Thoracic aorta (tissue), 2 donors: ENCODE data around the gene DNAH17. TPM values are rescaled to one million over a fixed set of nuclear protein-coding genes. Genes with fewer than 3 reads are reported as not detected.

ENCODE experiments used
- ATAC-seq: fragments of 150-250 bp; one replicate; pipeline ENCODE4 v1.8.0; 2017; ENCODE audit warnings: low read depth; ENCODE audit not compliant: insufficient number of reproducible peaks, low FRiP score
- DNase-seq: peaks from one replicate; pipeline ENCODE4 v3.0.0-alpha.2; 2020; ENCODE audit warnings: low spot score
- H3K27ac ChIP-seq, 2 donors: fragments of 200-600 bp; sonication (generic); 1 replicate in 1 of 2; 2 replicates in 1 of 2; pipeline ENCODE4 v1.5.1; 2016; ENCODE audit warnings: mild to moderate bottlenecking in 2 of 2, moderate library complexity in 2 of 2
- H3K27me3 ChIP-seq: fragments of 200-600 bp; sonication (generic); replicated peaks from 2 replicates; pipeline ENCODE4 v1.6.0; 2016; ENCODE audit warnings: mild to moderate bottlenecking; ENCODE audit not compliant: insufficient read depth
- H3K36me3 ChIP-seq: fragments of 200-600 bp; sonication (generic); one replicate; pipeline ENCODE4 v1.5.1; 2016
- H3K4me1 ChIP-seq, 2 donors: fragments of 200-600 bp; sonication (generic); 1 replicate in 1 of 2; 2 replicates in 1 of 2; pipeline versions ENCODE4 v1.5.1 to v1.6.0; 2016; ENCODE audit warnings: low read depth in 2 of 2, mild to moderate bottlenecking in 1 of 2; ENCODE audit not compliant: control insufficient read depth in 1 of 2
- H3K4me3 ChIP-seq: fragments of 200-600 bp; sonication (generic); 2 replicates; pipeline ENCODE4 v1.5.1; 2016; ENCODE audit warnings: mild to moderate bottlenecking
- H3K9me3 ChIP-seq: fragments of 200-600 bp; sonication (generic); 2 replicates; pipeline ENCODE4 v1.5.1; 2016
- total RNA-seq, 2 donors: library from RNA; depleted of rRNA; stranded (reverse); fragments of >200 nt; gene quantifications; one replicate each; pipeline versions ENCODE4 v1.1.0 to v1.2.3, GENCODE V29; 2016
- TF ChIP-seq, protein P1 (sequence below): fragments of 200-600 bp; sonication (generic); IDR thresholded peaks from one replicate; pipeline ENCODE4 v1.5.1; 2019; ENCODE audit warnings: antibody characterized with exemption

The DNAH17 gene
- total RNA-seq, 2 donors from 2014 or later: 0.14 TPM

DNA sequence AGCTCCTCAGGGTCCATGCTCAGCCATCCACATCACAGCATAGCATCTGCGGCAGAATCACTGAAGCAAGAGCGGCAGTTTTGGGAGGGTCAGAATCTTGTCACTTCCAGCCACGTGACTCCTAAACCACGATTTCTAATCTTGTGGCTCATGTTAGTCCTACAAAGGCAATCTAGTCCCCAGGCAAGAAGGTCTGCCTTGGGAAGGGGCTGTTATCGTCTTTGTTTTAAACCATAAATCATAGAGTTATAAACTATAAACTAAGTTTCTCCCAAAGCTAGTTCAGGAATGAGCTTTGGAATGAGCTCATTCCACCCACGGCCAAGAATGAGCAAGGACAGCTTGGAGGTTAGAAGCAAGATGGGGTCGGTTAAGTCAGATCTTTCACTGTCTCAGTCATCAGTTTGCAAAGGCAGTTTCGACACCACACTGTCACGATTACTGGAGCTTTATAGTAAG, 20.8 kb upstream of the DNAH17 start:
- DNase-seq (no peak), ATAC-seq (no peak)
- Histone ChIP-seq H3K4me3 (no peak overlapping the region), H3K27me3 (no peaks in the 10 kb centered on the region), H3K27ac (no peak overlapping the region), H3K36me3 (no peaks in the 10 kb centered on the region), H3K9me3 (no peaks in the 10 kb centered on the region), H3K4me1 (peaks cover 1 to 11% of the 10 kb centered on the region in 2 donors)
- TF ChIP-seq, protein P1, sequence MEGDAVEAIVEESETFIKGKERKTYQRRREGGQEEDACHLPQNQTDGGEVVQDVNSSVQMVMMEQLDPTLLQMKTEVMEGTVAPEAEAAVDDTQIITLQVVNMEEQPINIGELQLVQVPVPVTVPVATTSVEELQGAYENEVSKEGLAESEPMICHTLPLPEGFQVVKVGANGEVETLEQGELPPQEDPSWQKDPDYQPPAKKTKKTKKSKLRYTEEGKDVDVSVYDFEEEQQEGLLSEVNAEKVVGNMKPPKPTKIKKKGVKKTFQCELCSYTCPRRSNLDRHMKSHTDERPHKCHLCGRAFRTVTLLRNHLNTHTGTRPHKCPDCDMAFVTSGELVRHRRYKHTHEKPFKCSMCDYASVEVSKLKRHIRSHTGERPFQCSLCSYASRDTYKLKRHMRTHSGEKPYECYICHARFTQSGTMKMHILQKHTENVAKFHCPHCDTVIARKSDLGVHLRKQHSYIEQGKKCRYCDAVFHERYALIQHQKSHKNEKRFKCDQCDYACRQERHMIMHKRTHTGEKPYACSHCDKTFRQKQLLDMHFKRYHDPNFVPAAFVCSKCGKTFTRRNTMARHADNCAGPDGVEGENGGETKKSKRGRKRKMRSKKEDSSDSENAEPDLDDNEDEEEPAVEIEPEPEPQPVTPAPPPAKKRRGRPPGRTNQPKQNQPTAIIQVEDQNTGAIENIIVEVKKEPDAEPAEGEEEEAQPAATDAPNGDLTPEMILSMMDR: no peak

GRCh38 chr17:78596871-78597764, 19.9 kb upstream of the DNAH17 start:
- H3K36me3 ChIP-seq: no peaks in the 10 kb centered on the region
- no peaks in the 10 kb centered on the region for H3K27me3 ChIP-seq
- no peak for ATAC-seq
- peaks cover 5 to 18% of the 10 kb centered on the region in 2 donors for H3K4me1 ChIP-seq
- TF ChIP-seq, protein P1: no peak
- no peak overlapping the region for H3K27ac ChIP-seq
- no peak overlapping the region for H3K4me3 ChIP-seq
- no peak for DNase-seq
- no peaks in the 10 kb centered on the region for H3K9me3 ChIP-seq

DNA sequence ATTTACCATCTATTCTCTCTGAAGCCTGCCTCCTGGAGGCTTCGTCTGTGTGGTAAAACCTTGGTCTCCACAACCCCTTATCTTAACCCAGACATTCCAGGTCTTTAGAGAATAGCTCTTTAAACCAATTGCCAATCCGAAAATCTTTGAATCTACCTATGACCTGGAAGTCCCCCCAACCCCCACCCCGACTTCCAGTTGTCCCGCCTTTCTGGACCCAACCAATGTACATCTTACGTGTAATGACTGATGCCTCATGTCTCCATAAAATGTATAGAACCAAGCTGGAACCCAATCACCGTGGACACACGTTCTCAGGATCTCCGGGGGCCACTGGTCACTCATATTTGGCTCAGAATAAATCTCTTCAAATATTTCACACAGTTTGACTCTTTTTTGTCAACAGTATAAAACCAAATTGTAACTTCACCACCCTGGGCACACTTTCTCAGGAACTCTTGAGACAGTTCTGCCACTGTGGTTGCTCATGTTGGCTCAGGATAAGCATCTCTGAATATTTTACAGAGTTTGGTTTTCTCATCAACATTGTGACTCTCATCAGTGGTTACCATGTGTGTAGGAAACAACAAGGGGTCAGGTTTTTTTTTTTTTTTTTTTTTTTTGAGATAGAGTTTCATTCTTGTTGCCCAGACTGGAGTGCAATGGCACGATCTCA, 18.1 kb upstream of the DNAH17 start:
- no peaks in the 10 kb centered on the region for H3K9me3 ChIP-seq
- TF ChIP-seq, protein P1: no peak
- no peak overlapping the region for H3K4me3 ChIP-seq
- H3K27ac ChIP-seq: no peak overlapping the region
- H3K36me3 ChIP-seq: no peaks in the 10 kb centered on the region
- DNase-seq (no peak), ATAC-seq (no peak)
- no peaks in the 10 kb centered on the region for H3K27me3 ChIP-seq
- H3K4me1 ChIP-seq: peaks cover 10 to 19% of the 10 kb centered on the region in 2 donors

GRCh38 chr17:78592991-78593329, 15.8 kb upstream of the DNAH17 start:
- TF ChIP-seq, protein P1: no peak
- ATAC-seq (no peak), DNase-seq (no peak)
- H3K27me3 ChIP-seq: no peaks in the 10 kb centered on the region
- peak overlapping the region; percentile 34 for H3K4me3 ChIP-seq
- H3K9me3 ChIP-seq: no peaks in the 10 kb centered on the region
- no peaks in the 10 kb centered on the region for H3K36me3 ChIP-seq
- H3K4me1 ChIP-seq: peaks cover 10 to 16% of the 10 kb centered on the region in 2 donors
- H3K27ac ChIP-seq: peak overlapping the region; percentile 57 to 72

DNA sequence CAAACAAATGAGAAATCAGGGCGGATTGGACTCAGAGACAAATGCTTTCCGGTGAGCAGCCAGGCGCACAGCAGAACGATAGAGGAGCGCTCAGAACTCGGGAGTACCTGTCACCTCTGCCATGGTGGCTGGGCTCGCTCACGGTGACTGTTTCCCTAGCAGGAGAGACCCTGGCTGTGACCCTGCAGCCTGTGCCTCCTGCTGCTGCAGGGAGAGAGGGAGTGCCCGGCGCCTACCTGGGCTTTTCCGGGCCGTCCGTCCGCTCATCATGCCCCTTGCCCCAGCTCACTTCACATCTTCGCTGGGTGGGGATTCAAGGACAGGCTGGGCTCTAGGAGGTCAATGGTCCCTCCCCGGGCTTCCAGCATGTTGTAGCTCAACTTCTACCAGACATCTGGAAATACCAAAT, 14.1 kb upstream of the DNAH17 start:
- no peaks in the 10 kb centered on the region for H3K36me3 ChIP-seq
- H3K9me3 ChIP-seq: no peaks in the 10 kb centered on the region
- no peaks in the 10 kb centered on the region for H3K27me3 ChIP-seq
- peaks cover 10 to 16% of the 10 kb centered on the region in 2 donors for H3K4me1 ChIP-seq
- DNase-seq (no peak), ATAC-seq (no peak)
- TF ChIP-seq, protein P1: no peak
- H3K27ac ChIP-seq: no peak overlapping the region
- no peak overlapping the region for H3K4me3 ChIP-seq
